IPS-18c (cell line): ENCODE results near the gene NUP210.

Source experiments
- H3K4me3 ChIP-seq: 2 replicates; pipeline ENCODE4 v1.7.0; 2013; ENCODE audit warnings: low read depth, mild to moderate bottlenecking, low read length, moderate library complexity; ENCODE audit not compliant: insufficient read depth
- H3K9me3 ChIP-seq: one replicate; pipeline ENCODE4 v1.6.1; 2013; ENCODE audit warnings: mild to moderate bottlenecking, low read length, moderate library complexity; ENCODE audit not compliant: control insufficient read depth, insufficient read depth

The NUP210 gene

GRCh38 chr3:13300546-13301285 is 119.4 kb downstream of the NUP210 start:
- Histone ChIP-seq H3K4me3 (no peak overlapping the region), H3K9me3 (no peaks in the 10 kb centered on the region)

GRCh38 chr3:13299531-13300155 is 120.5 kb downstream of the NUP210 start:
- no peak overlapping the region for H3K4me3 ChIP-seq

GRCh38 chr3:13296662-13297061 is 123.5 kb downstream of the NUP210 start:
- Histone ChIP-seq H3K9me3 (no peaks in the 10 kb centered on the region), H3K4me3 (no peak overlapping the region; the same call in 1 of the 2 replicates)

More at GRCh38 chr3:13299531-13300155, 120.5 kb downstream of the NUP210 start:
- H3K9me3 ChIP-seq: no peaks in the 10 kb centered on the region

- Histone ChIP-seq H3K4me3 (no peak overlapping the region), H3K9me3 (no peaks in the 10 kb centered on the region)
These were observed 125.4 kb downstream of the NUP210 start for GRCh38 chr3:13294442-13295351.

GRCh38 chr3:13292375-13292774 is 127.7 kb downstream of the NUP210 start:
- Histone ChIP-seq H3K4me3 (no peak overlapping the region), H3K9me3 (no peaks in the 10 kb centered on the region)

GRCh38 chr3:13290941-13291340 is 129.2 kb downstream of the NUP210 start:
- Histone ChIP-seq H3K4me3 (no peak overlapping the region), H3K9me3 (no peaks in the 10 kb centered on the region)

GRCh38 chr3:13289771-13290285 is 130.3 kb downstream of the NUP210 start:
- Histone ChIP-seq H3K4me3 (no peak overlapping the region), H3K9me3 (no peaks in the 10 kb centered on the region)

GRCh38 chr3:13288732-13289718 is 131.1 kb downstream of the NUP210 start:
- Histone ChIP-seq H3K4me3 (no peak overlapping the region), H3K9me3 (peaks cover 2% of the 10 kb centered on the region)

- no peak overlapping the region for H3K4me3 ChIP-seq
- peaks cover 4% of the 10 kb centered on the region for H3K9me3 ChIP-seq
These were observed 132.3 kb downstream of the NUP210 start for GRCh38 chr3:13287833-13288232.

GRCh38 chr3:13286873-13287272 is 133.2 kb downstream of the NUP210 start:
- H3K9me3 ChIP-seq: peaks cover 4% of the 10 kb centered on the region

GRCh38 chr3:13285007-13285567 is 135.0 kb downstream of the NUP210 start:
- H3K9me3 ChIP-seq: peaks cover 4% of the 10 kb centered on the region
- H3K4me3 ChIP-seq: no peak overlapping the region

More at GRCh38 chr3:13286873-13287272, 133.2 kb downstream of the NUP210 start:
- no peak overlapping the region for H3K4me3 ChIP-seq

GRCh38 chr3:13283877-13284264 is 136.3 kb downstream of the NUP210 start:
- Histone ChIP-seq H3K4me3 (no peak overlapping the region), H3K9me3 (peaks cover 4% of the 10 kb centered on the region)

GRCh38 chr3:13282986-13283876 is 136.9 kb downstream of the NUP210 start:
- H3K4me3 ChIP-seq: peak overlapping the region; percentile 26; the same call in 1 of the 2 replicates
- H3K9me3 ChIP-seq: peaks cover 4% of the 10 kb centered on the region

GRCh38 chr3:13282358-13282985 is 137.7 kb downstream of the NUP210 start:
- H3K9me3 ChIP-seq: peaks cover 4% of the 10 kb centered on the region
- H3K4me3 ChIP-seq: peak overlapping the region; percentile 58
